ENCODE measurements around the gene CNTD1. TPM values are rescaled to one million over a fixed set of nuclear protein-coding genes. Genes with fewer than 3 reads are reported as not detected.

Gene CNTD1
- total and polyA plus RNA-seq, 2 experiments from 2014 or later: 1.1 TPM; not detected in 1

DNA sequence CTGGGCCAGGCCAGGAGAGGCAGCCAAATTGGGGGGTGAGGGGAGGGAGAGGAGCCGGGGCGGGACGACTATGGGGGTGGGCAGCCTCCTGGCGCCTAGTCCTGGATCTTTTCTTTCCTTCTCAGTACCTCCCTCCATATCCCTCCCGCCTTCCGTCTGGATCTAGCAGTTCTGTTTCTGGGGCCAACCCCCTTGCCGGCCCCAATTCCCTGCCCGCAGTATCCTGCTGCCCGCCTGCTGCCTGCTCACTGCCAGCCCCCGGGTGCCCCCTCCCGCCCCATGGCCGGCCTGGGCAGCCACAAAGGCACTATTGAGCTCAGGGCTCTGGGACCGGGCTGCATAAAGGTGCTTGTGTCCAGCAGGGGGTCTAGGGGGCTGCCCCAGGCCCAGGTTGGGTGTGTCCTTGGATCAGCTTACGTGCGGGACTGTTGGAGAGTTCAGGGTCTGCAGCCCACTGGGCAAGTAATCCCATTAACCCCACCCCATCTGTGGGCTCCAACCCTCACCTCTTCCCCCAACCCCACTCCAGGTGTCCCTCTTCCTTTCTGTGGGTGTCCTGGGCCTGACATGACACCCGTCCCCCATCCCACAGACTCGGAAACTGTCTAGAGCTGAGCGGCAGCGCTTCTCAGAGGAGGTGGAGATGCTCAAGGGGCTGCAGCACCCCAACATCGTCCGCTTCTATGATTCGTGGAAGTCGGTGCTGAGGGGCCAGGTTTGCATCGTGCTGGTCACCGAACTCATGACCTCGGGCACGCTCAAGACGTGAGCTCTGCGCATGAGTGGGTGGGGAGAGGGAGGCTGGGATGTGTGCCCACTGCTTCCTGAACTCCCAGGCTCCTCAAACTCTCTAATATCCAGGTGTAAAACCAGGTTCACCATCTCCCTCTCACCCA lies 16.2 kb upstream of the CNTD1 start:
- H3K4me3 Mint-ChIP-seq: no peak overlapping the region; the same call in 2 of the 3 replicates
- peaks cover 21% of the 10 kb centered on the region for H3K36me3 Mint-ChIP-seq (ENCODE audit: low read depth)
- no peaks in the 10 kb centered on the region; the same call in 2 of the 3 replicates for H3K9me3 Mint-ChIP-seq
- H3K36me3 ChIP-seq (ENCODE audit: insufficient read depth): no peaks in the 10 kb centered on the region
- TF ChIP-seq, protein P1, sequence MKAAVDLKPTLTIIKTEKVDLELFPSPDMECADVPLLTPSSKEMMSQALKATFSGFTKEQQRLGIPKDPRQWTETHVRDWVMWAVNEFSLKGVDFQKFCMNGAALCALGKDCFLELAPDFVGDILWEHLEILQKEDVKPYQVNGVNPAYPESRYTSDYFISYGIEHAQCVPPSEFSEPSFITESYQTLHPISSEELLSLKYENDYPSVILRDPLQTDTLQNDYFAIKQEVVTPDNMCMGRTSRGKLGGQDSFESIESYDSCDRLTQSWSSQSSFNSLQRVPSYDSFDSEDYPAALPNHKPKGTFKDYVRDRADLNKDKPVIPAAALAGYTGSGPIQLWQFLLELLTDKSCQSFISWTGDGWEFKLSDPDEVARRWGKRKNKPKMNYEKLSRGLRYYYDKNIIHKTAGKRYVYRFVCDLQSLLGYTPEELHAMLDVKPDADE (IDR thresholded peaks at IDR 0.05): no peak
- TF ChIP-seq, protein P2, sequence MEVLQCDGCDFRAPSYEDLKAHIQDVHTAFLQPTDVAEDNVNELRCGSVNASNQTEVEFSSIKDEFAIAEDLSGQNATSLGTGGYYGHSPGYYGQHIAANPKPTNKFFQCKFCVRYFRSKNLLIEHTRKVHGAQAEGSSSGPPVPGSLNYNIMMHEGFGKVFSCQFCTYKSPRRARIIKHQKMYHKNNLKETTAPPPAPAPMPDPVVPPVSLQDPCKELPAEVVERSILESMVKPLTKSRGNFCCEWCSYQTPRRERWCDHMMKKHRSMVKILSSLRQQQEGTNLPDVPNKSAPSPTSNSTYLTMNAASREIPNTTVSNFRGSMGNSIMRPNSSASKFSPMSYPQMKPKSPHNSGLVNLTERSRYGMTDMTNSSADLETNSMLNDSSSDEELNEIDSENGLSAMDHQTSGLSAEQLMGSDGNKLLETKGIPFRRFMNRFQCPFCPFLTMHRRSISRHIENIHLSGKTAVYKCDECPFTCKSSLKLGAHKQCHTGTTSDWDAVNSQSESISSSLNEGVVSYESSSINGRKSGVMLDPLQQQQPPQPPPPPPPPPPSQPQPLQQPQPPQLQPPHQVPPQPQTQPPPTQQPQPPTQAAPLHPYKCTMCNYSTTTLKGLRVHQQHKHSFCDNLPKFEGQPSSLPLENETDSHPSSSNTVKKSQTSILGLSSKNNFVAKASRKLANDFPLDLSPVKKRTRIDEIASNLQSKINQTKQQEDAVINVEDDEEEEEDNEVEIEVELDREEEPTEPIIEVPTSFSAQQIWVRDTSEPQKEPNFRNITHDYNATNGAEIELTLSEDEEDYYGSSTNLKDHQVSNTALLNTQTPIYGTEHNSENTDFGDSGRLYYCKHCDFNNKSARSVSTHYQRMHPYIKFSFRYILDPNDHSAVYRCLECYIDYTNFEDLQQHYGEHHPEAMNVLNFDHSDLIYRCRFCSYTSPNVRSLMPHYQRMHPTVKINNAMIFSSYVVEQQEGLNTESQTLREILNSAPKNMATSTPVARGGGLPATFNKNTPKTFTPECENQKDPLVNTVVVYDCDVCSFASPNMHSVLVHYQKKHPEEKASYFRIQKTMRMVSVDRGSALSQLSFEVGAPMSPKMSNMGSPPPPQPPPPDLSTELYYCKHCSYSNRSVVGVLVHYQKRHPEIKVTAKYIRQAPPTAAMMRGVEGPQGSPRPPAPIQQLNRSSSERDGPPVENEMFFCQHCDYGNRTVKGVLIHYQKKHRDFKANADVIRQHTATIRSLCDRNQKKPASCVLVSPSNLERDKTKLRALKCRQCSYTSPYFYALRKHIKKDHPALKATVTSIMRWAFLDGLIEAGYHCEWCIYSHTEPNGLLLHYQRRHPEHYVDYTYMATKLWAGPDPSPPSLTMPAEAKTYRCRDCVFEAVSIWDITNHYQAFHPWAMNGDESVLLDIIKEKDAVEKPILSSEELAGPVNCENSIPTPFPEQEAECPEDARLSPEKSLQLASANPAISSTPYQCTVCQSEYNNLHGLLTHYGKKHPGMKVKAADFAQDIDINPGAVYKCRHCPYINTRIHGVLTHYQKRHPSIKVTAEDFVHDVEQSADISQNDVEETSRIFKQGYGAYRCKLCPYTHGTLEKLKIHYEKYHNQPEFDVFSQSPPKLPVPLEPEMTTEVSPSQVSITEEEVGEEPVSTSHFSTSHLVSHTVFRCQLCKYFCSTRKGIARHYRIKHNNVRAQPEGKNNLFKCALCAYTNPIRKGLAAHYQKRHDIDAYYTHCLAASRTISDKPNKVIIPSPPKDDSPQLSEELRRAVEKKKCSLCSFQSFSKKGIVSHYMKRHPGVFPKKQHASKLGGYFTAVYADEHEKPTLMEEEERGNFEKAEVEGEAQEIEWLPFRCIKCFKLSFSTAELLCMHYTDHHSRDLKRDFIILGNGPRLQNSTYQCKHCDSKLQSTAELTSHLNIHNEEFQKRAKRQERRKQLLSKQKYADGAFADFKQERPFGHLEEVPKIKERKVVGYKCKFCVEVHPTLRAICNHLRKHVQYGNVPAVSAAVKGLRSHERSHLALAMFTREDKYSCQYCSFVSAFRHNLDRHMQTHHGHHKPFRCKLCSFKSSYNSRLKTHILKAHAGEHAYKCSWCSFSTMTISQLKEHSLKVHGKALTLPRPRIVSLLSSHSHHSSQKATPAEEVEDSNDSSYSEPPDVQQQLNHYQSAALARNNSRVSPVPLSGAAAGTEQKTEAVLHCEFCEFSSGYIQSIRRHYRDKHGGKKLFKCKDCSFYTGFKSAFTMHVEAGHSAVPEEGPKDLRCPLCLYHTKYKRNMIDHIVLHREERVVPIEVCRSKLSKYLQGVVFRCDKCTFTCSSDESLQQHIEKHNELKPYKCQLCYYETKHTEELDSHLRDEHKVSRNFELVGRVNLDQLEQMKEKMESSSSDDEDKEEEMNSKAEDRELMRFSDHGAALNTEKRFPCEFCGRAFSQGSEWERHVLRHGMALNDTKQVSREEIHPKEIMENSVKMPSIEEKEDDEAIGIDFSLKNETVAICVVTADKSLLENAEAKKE (CRISPR knock-in tag; IDR thresholded peaks at IDR 0.05): no peak
- TF ChIP-seq STAT1 (IDR thresholded peaks at IDR 0.05; ENCODE audit: unreplicated experiment): no peak
- TF ChIP-seq, protein P3, sequence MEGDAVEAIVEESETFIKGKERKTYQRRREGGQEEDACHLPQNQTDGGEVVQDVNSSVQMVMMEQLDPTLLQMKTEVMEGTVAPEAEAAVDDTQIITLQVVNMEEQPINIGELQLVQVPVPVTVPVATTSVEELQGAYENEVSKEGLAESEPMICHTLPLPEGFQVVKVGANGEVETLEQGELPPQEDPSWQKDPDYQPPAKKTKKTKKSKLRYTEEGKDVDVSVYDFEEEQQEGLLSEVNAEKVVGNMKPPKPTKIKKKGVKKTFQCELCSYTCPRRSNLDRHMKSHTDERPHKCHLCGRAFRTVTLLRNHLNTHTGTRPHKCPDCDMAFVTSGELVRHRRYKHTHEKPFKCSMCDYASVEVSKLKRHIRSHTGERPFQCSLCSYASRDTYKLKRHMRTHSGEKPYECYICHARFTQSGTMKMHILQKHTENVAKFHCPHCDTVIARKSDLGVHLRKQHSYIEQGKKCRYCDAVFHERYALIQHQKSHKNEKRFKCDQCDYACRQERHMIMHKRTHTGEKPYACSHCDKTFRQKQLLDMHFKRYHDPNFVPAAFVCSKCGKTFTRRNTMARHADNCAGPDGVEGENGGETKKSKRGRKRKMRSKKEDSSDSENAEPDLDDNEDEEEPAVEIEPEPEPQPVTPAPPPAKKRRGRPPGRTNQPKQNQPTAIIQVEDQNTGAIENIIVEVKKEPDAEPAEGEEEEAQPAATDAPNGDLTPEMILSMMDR (conservative IDR thresholded peaks at IDR 0.05; ENCODE audit: low read depth in 2 of 2): no peak
- TF ChIP-seq, protein P4, sequence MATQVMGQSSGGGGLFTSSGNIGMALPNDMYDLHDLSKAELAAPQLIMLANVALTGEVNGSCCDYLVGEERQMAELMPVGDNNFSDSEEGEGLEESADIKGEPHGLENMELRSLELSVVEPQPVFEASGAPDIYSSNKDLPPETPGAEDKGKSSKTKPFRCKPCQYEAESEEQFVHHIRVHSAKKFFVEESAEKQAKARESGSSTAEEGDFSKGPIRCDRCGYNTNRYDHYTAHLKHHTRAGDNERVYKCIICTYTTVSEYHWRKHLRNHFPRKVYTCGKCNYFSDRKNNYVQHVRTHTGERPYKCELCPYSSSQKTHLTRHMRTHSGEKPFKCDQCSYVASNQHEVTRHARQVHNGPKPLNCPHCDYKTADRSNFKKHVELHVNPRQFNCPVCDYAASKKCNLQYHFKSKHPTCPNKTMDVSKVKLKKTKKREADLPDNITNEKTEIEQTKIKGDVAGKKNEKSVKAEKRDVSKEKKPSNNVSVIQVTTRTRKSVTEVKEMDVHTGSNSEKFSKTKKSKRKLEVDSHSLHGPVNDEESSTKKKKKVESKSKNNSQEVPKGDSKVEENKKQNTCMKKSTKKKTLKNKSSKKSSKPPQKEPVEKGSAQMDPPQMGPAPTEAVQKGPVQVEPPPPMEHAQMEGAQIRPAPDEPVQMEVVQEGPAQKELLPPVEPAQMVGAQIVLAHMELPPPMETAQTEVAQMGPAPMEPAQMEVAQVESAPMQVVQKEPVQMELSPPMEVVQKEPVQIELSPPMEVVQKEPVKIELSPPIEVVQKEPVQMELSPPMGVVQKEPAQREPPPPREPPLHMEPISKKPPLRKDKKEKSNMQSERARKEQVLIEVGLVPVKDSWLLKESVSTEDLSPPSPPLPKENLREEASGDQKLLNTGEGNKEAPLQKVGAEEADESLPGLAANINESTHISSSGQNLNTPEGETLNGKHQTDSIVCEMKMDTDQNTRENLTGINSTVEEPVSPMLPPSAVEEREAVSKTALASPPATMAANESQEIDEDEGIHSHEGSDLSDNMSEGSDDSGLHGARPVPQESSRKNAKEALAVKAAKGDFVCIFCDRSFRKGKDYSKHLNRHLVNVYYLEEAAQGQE (IDR thresholded peaks at IDR 0.05; ENCODE audit: unreplicated experiment): no peak
- TF ChIP-seq ZNF331 (CRISPR knock-in tag; IDR thresholded peaks at IDR 0.05; ENCODE audit: low read depth): no peak
- no peak for TF ChIP-seq EZH2phosphoT487 (IDR thresholded peaks at IDR 0.05; ENCODE audit: unreplicated experiment)
- TF ChIP-seq NANOG (IDR thresholded peaks at IDR 0.05; ENCODE audit: borderline replicate concordance): no peak
- TF ChIP-seq CREB1 (CRISPR knock-in tag; IDR thresholded peaks at IDR 0.05; ENCODE audit: low read depth): no peak
- no peak for TF ChIP-seq EZH2 (IDR thresholded peaks at IDR 0.05; ENCODE audit: low read depth, unreplicated experiment)
- TF ChIP-seq ZNF114 (CRISPR knock-in tag; IDR thresholded peaks at IDR 0.05): no peak
- no peak for TF ChIP-seq POLR2AphosphoS5 (IDR thresholded peaks at IDR 0.05; ENCODE audit: low read depth)
- TF ChIP-seq JUNB (IDR thresholded peaks at IDR 0.05; ENCODE audit: unreplicated experiment): no peak
- H3K79me2 ChIP-seq (replicated peaks; ENCODE audit: insufficient read depth): no peaks in the 10 kb centered on the region
- no peak for DNase-seq (ENCODE audit: low spot score)
- peaks cover 34% of the 10 kb centered on the region for H3K27me3 ChIP-seq (ENCODE audit: insufficient read depth)
- peaks cover 12% of the 10 kb centered on the region; the same call in 1 of the 2 replicates for H3F3A ChIP-seq (replicated peaks; ENCODE audit: low read depth)
- H3K4me1 ChIP-seq (ENCODE audit: insufficient read depth): peaks cover 21% of the 10 kb centered on the region; the same call in 1 of the 2 replicates
- H2AFZ ChIP-seq: no peak overlapping the region
- no peaks in the 10 kb centered on the region for H3K9me2 ChIP-seq (ENCODE audit: insufficient read depth)
- no peak overlapping the region for H3K4me2 ChIP-seq
- no peaks in the 10 kb centered on the region for H4K20me1 ChIP-seq (replicated peaks; ENCODE audit: insufficient read depth)
- H3K27ac ChIP-seq (ENCODE audit: low read depth): no peak overlapping the region
- H3K4me1 Mint-ChIP-seq: peaks cover 24% of the 10 kb centered on the region
- H3K27ac Mint-ChIP-seq: no peak overlapping the region
- H3K4me3 ChIP-seq: no peak overlapping the region
- peaks cover 44% of the 10 kb centered on the region for H3K27me3 Mint-ChIP-seq (ENCODE audit: insufficient read depth, low read depth, poor library complexity)
- ATAC-seq: 0 out of 3 replicates have a peak, but pooled peaks have one; percentile 2
